Esophagus (tissue), 2 donors: ENCODE measurements around the gene FBXL17. TPM values are rescaled to one million over a fixed set of nuclear protein-coding genes. Genes with fewer than 3 reads are reported as not detected.

Experiments
- H3K27ac ChIP-seq, 2 donors: one replicate each; pipeline ENCODE4 v1.5.1; 2013; ENCODE audit warnings: low read depth in 2 of 2, mild to moderate bottlenecking in 2 of 2, inconsistent platforms in 1 of 2, low read length in 1 of 2, moderate library complexity in 1 of 2
- H3K27me3 ChIP-seq, 2 donors: one replicate each; pipeline ENCODE4 v1.6.1; 2013; ENCODE audit warnings: low read length in 2 of 2, control low read depth in 1 of 2, mild to moderate bottlenecking in 1 of 2; ENCODE audit not compliant: insufficient read depth in 2 of 2, control insufficient read depth in 1 of 2
- H3K36me3 ChIP-seq, 2 donors: one replicate each; pipeline ENCODE4 v1.6.1; 2013; ENCODE audit warnings: low read length in 1 of 2; ENCODE audit not compliant: control insufficient read depth in 2 of 2, insufficient read depth in 2 of 2
- H3K4me1 ChIP-seq, 2 donors: one replicate each; pipeline ENCODE4 v1.6.1; 2013; ENCODE audit warnings: low read length in 1 of 2; ENCODE audit not compliant: control insufficient read depth in 2 of 2, insufficient read depth in 2 of 2
- H3K4me3 ChIP-seq, 2 donors: one replicate each; pipeline ENCODE4 v1.5.1; 2013; ENCODE audit warnings: low read length in 2 of 2, mild to moderate bottlenecking in 2 of 2, low read depth in 1 of 2, moderate library complexity in 1 of 2
- H3K9me3 ChIP-seq, 2 donors: one replicate each; pipeline ENCODE4 v1.6.1; 2013; ENCODE audit warnings: mild to moderate bottlenecking in 2 of 2, low read depth in 1 of 2, low read length in 1 of 2, moderate library complexity in 1 of 2; ENCODE audit not compliant: control insufficient read depth in 2 of 2, insufficient read depth in 1 of 2
- WGBS, 2 donors: extraction: QIAGEN DNeasy Blood & Tissue Kit; methylation state at CpG; one replicate each; pipeline ENCODE4 v1.1.7; 2013; 5-methylcytosine and 5-hydroxymethylcytosine counted together
- polyA plus RNA-seq, 2 donors: library from polyadenylated mRNA; stranded (reverse); fragments of 200-250 nt; gene quantifications; one replicate each; pipeline ENCODE4 v1.2.3, GENCODE V29; 2013
- donor health status: healthy with polysubstance abuse.
- donor health status: Bipolar disorder and iron deficiency.

FBXL17 gene
- polyA plus RNA-seq, 2 donors: 3.0 to 5.5 TPM

GRCh38 chr5:107812570-107813141 is 569.2 kb downstream of the FBXL17 start:
- 71 to 74% methylated on average over 8 of the region's 8 CpGs for WGBS, 2 donors

GRCh38 chr5:107809201-107810034 is 572.5 kb downstream of the FBXL17 start:
- Histone ChIP-seq H3K4me1 (no peaks in the 10 kb centered on the region), H3K27ac (no peak overlapping the region), H3K4me3 (no peak overlapping the region), H3K36me3 (no peaks in the 10 kb centered on the region), H3K27me3 (no peaks in the 10 kb centered on the region), H3K9me3 (peaks cover 0 to 2% of the 10 kb centered on the region in 2 donors)
- WGBS, 2 donors: 64 to 69% methylated on average over 4 of the region's 4 CpGs

More at GRCh38 chr5:107812570-107813141, 569.2 kb downstream of the FBXL17 start:
- peaks cover 0 to 2% of the 10 kb centered on the region in 2 donors for H3K9me3 ChIP-seq
- no peaks in the 10 kb centered on the region for H3K36me3 ChIP-seq
- H3K4me3 ChIP-seq: no peak overlapping the region
- H3K4me1 ChIP-seq: no peaks in the 10 kb centered on the region
- H3K27ac ChIP-seq: no peak overlapping the region
- H3K27me3 ChIP-seq: no peaks in the 10 kb centered on the region
